ENCODE results near the gene FAM210A. TPM values are rescaled to one million over a fixed set of nuclear protein-coding genes. Genes with fewer than 3 reads are reported as not detected.

The FAM210A gene
- polyA plus RNA-seq, 1 of the 3 experiments (the other 2 are of a cell fraction) = 10.6 TPM

GRCh38 chr18:13720123-13720522 lies 6.2 kb downstream of the FAM210A start:
- Histone ChIP-seq H3K4me3 (ENCODE audit: low read depth in 2 of 2, low read length in 1 of 2) (no peak overlapping the region), H3K9me3 (no peaks in the 10 kb centered on the region), H3F3A (replicated peaks; ENCODE audit: insufficient read depth) (no peaks in the 10 kb centered on the region), H3K27ac (ENCODE audit: low read depth in 2 of 2, low read length in 1 of 2) (no peak overlapping the region), H4K20me1 (ENCODE audit: insufficient read depth) (peaks cover 20% of the 10 kb centered on the region), H3K27me3 (ENCODE audit: insufficient read depth) (no peaks in the 10 kb centered on the region), H3K9me2 (no peaks in the 10 kb centered on the region), H3K9ac (no peak overlapping the region), H3K4me2 (no peak overlapping the region), H3K4me1 (ENCODE audit: control insufficient read depth in 1 of 2, insufficient read depth in 2 of 2, low read depth in 1 of 2, low read length in 1 of 2) (peaks cover 3 to 4% of the 10 kb centered on the region in 2 experiments; a peak in 3 of 4 replicates), H2AFZ (ENCODE audit: low read depth) (no peak overlapping the region), H3K79me2 (ENCODE audit: insufficient read depth) (peaks cover 96% of the 10 kb centered on the region), H3K36me3 (replicated peaks in 1 of 2; ENCODE audit: control insufficient read depth in 1 of 2, insufficient read depth in 2 of 2, low read length in 1 of 2) (peaks cover 5 to 10% of the 10 kb centered on the region in 2 experiments)
- ChIA-PET CTCF (no interaction called here), POLR2A (no interaction called here)
- no CpG with 5 or more reads among the region's 1 CpG for WGBS (ENCODE audit: low lambda C conversion rate)
- no peak for TF ChIP-seq REST (IDR thresholded peaks at IDR 0.05; ENCODE audit: low read depth, low read length)
- TF ChIP-seq ELF1 (IDR thresholded peaks at IDR 0.05) = no peak
- TF ChIP-seq FOXJ3 (CRISPR knock-in tag; IDR thresholded peaks at IDR 0.05) = no peak
- no peak for TF ChIP-seq GATA2 (CRISPR knock-in tag; IDR thresholded peaks at IDR 0.05)
- no peak for TF ChIP-seq FOSL2 (IDR thresholded peaks at IDR 0.05; ENCODE audit: borderline replicate concordance, low read depth)
- TF ChIP-seq SMC3 (IDR thresholded peaks at IDR 0.05; ENCODE audit: low read depth, low read length) = no peak
- no peak for DNase-seq

- Histone ChIP-seq H3F3A (replicated peaks; ENCODE audit: insufficient read depth) (no peaks in the 10 kb centered on the region), H2AFZ (ENCODE audit: low read depth) (no peak overlapping the region), H3K27me3 (ENCODE audit: insufficient read depth) (no peaks in the 10 kb centered on the region), H3K9me2 (no peaks in the 10 kb centered on the region), H3K4me3 (ENCODE audit: low read depth in 2 of 2, low read length in 1 of 2) (no peak overlapping the region), H3K27ac (ENCODE audit: low read depth in 2 of 2, low read length in 1 of 2) (no peak overlapping the region), H3K36me3 (replicated peaks in 1 of 2; ENCODE audit: control insufficient read depth in 1 of 2, insufficient read depth in 2 of 2, low read length in 1 of 2) (peaks cover 2 to 10% of the 10 kb centered on the region in 2 experiments), H3K4me2 (no peak overlapping the region), H3K79me2 (ENCODE audit: insufficient read depth) (peaks cover 91% of the 10 kb centered on the region), H3K9me3 (no peaks in the 10 kb centered on the region), H3K9ac (no peak overlapping the region), H4K20me1 (ENCODE audit: insufficient read depth) (peaks cover 17% of the 10 kb centered on the region; the same call in 1 of the 2 replicates), H3K4me1 (ENCODE audit: control insufficient read depth in 1 of 2, insufficient read depth in 2 of 2, low read depth in 1 of 2, low read length in 1 of 2) (peaks cover 0 to 2% of the 10 kb centered on the region in 2 experiments; a peak in 1 of 4 replicates)
- DNase-seq = no peak
- POLR2A ChIA-PET = no interaction called here
- 98% methylated on average over 4 of the region's 4 CpGs for WGBS (ENCODE audit: low lambda C conversion rate)
- no peak for TF ChIP-seq JUND (IDR thresholded peaks at IDR 0.05)
- TF ChIP-seq SIN3A (IDR thresholded peaks at IDR 0.05; ENCODE audit: borderline replicate concordance, low read depth, low read length) = no peak
- TF ChIP-seq IRF3 (IDR thresholded peaks at IDR 0.05; ENCODE audit: low read depth, low read length) = no peak
- no peak for TF ChIP-seq GABPA (IDR thresholded peaks at IDR 0.05; ENCODE audit: low read depth)
- no peak for TF ChIP-seq MEF2A (IDR thresholded peaks at IDR 0.05; ENCODE audit: borderline replicate concordance, low read depth)
- no peak for TF ChIP-seq ZBTB33 (IDR thresholded peaks at IDR 0.05; ENCODE audit: borderline replicate concordance, low read depth)
- TF ChIP-seq MAX (IDR thresholded peaks at IDR 0.05; ENCODE audit: low read depth) = no peak
- TF ChIP-seq TCF12 (IDR thresholded peaks at IDR 0.05) = no peak
- TF ChIP-seq POLR2AphosphoS5 (IDR thresholded peaks at IDR 0.05; ENCODE audit: low read depth, low read length) = no peak
- CTCF ChIA-PET = no interaction called here
Measured at GRCh38 chr18:13716916-13717315, 9.4 kb downstream of the FAM210A start.

Measured in SK-N-SH (cell line).